HG03432 (cell line): Measurements from ENCODE around the gene RMDN3.

Experiments
- ATAC-seq: cut with Tn5 transposase; IDR thresholded peaks from one replicate; pipeline ENCODE4 v1.9.1; 2021; ENCODE audit warnings: mild to moderate bottlenecking, moderate library complexity; ENCODE audit not compliant: unreplicated experiment

Gene RMDN3

DNA sequence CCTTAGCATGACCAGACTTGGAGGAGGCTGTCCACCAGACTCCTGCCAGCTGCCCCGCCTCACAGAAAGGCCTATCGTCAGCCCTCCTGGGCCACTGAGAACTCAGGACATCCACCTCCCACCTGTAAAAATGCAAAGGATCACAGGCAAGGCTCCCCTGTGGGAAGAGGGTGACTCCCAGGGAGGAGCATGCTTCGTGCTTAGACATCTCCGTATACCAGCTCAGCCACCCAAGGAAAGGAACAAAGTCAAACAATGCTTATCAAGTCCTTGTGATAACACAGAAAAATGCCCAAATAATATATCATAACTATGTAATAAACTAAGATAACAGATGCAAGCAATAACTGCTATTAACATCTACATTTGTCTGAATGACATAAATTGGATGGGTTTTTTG, 4.2 kb downstream of the RMDN3 start:
- ATAC-seq: no peak

DNA sequence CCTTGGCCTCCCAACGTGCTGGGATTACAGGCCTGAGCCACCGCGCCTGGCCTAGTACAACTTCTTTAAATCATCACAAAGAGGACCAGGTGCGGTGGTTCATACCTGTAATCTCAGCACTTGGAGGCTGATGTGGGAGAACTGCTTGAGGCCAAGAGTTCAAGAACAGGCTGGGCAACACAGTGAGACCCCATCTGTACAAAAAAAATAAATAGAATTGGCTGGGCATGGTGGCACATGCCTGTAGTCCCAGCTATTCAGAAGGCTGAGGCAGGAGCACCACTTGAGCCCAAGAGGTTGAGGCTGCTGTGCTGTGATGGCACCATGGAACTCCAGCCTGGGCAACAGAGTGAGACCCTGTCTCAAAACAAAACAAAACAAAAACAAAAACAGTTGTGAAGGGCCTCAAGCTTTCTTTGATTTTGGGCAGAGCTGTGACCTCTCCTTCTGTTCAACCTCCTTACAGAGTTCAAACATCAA, 5.9 kb downstream of the RMDN3 start:
- no peak for ATAC-seq

- no peak for ATAC-seq
Measured at GRCh38 chr15:40747685-40748631, 7.1 kb downstream of the RMDN3 start.

- no peak for ATAC-seq
Measured at GRCh38 chr15:40746916-40747418, 8.1 kb downstream of the RMDN3 start.

DNA sequence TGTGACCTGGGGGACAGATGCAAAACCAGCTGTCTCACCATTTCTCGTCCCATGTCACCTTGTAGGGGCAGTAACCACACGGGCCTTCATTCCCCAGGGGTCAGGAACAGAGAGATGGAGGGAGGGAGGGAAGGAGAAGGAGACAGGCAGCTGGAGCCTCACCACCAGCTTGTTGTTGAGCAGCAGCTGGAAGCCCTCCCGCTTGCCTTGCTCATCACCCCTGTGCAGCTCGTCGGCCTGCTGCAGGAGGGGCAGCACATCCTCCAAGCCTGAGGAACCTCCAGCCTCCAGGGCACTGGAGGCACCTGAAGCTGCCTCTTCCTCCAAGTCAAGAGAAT, 10.3 kb downstream of the RMDN3 start:
- ATAC-seq: no peak

DNA sequence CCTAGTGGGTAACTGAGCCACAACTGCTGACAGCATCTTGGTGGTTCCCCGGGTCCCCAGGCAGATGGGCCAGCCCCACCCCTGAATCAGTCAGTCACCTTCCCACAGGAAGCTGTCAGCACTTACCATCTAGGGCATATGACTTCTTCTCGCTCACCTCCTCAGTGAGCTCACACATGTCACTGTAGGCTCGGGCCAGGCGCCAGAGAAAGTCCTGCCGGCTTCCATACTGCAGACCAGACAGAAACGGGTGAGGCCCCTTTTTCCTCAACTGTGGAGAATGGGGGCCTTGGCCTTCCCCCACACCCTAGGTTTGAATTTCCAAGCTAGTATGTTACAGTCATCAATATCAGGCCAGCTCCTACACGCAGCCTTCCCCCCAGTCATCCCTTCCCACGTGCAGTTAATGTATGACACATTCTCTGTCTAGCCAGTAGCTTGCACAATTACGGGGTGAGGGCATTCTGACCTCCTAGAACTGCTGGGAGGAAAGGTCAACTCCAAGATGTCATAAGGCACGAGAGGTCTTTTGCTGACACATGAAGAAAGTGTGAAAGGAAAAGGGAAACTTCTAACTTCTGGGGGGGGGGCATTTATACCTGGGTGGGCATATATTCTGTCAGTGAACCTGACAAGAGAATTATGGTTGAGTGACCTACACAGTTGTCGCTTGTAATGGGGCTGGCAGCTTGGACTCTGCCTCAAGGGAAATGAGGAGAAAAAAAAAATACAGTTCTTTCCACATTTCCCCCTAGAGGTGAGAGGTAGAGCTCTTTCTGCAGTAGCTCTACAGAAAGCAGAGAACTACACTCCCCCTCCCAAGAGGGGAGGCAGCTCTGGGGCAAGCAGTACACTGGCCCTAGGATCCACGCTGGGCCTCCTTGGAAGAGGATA, 10.9 kb downstream of the RMDN3 start:
- no peak for ATAC-seq

- ATAC-seq: no peak
Measured at GRCh38 chr15:40743485-40743901, 11.6 kb downstream of the RMDN3 start.

GRCh38 chr15:40739854-40740253, 15.2 kb downstream of the RMDN3 start:
- ATAC-seq: no peak

DNA sequence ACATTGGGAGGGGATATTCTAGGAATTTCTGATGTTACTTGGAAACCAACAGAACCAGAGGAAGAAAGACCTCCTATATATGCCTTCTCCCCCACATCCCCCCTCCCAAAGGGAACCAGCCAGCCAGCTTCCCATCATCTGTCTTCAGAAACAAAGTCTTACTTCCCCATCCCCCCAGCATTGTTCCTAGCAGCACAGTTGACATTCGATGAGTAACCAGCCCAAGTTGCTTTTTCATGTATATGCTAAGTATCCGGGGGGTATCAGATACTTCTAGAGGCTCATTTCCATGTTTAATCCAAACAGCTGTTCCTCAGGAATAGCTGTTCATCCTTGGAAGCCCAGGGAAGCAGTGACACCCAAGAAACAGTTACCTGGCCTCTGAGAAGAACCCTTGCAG, 16.0 kb downstream of the RMDN3 start:
- no peak for ATAC-seq

DNA sequence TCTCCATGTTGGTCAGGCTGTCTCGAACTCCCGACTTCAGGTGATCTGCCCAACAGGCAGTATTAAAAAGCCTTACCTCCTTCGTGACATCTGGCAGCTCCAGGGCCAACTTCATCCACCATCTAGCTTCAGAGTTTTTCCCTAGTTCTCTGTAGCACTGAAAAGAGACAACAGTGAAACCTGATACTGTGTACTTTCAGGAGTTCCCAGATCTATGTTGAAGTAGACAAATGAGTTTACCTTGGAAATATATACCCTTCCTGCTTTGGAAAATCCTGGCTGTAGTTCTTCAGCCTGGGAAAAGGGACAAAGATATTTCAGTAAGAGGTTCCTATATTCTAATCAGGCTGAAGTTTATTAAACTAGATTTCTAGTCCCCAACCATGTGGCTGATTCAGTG, 18.0 kb downstream of the RMDN3 start:
- ATAC-seq: no peak

- ATAC-seq: no peak
Measured at GRCh38 chr15:40736575-40736974, 18.5 kb downstream of the RMDN3 start.

DNA sequence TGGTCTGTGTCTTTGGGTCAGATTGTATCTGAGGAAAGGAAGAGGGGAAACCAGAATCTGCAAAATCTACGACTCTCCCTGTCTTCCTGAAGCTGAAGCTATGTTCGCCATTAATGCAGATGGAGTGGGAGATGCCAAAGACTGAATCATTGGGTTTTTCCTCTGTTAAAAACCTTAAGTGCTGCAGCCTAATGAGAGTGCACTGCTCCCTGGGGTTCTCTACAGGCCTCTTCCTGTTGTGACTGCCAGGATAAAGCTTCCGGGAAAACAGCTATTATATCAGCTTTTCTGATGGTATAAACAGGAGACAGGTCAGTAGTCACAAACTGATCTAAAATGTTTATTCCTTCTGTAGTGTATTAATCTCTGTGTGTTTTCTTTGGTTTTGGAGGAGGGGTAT, 24.0 kb downstream of the RMDN3 start:
- ATAC-seq: no peak

GRCh38 chr15:40723919-40724318, 31.1 kb downstream of the RMDN3 start:
- no peak for ATAC-seq

- ATAC-seq: no peak
Measured at GRCh38 chr15:40722934-40723333, 32.1 kb downstream of the RMDN3 start.

DNA sequence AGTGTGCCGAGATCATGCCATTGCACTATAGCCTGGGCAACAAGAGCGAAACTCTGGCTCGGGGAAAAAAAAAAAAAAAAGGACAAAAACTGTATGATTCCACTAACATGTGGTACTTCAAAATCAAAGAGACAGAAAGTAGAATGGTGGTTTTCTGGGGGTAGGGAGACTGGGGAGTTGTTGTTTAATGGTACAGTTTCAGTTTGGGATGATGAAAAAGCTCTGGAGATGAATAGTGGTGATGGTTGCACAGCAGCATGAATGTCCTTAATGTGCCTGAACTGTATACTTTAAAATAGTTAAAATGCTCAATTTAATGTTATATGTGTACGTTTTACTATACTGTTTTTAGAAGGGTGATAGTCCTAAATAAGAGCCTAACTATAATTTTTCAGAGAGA, 32.7 kb downstream of the RMDN3 start:
- no peak for ATAC-seq

DNA sequence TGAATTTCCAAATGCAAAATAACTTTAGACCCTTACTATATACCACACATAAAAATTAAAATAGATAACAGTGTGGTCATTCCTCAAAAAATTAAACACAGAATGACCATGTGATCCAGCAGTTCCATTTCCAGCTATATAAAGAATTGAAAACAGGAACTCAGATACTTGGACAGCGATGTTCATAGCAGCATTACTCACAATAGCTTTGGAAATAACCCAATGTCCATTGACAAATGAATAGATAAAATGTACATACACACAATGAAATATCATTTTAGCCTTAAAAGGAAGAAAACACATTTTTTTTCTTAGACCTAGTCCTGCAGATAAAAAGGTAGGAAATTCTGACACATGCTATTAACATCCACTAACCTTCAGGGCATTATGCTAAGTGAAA, 33.4 kb downstream of the RMDN3 start:
- no peak for ATAC-seq

GRCh38 chr15:40716165-40716564, 38.9 kb downstream of the RMDN3 start:
- ATAC-seq: no peak

GRCh38 chr15:40714144-40714543, 40.9 kb downstream of the RMDN3 start:
- ATAC-seq: no peak

GRCh38 chr15:40706121-40706520, 48.9 kb downstream of the RMDN3 start:
- no peak for ATAC-seq

DNA sequence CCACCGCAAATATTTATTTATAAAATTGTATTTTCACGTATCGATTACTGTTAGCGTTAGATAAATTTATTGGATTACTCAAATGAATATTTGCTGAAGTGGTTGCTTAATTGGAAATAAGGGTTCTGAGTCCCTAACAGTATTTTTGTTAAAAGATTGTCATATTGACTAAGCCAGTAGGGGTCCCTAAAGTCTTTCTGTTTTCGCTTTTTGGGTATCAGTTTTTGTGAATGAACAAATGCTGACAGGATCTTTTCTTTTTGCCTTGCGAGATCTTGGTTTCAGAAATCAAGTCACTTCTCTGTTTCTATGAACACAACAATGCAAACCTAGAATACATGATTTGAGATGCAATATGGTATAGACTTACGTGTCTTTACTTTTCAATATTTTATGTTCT, 53.0 kb downstream of the RMDN3 start:
- no peak for ATAC-seq

- ATAC-seq: no peak
Measured at GRCh38 chr15:40697916-40698315, 57.1 kb downstream of the RMDN3 start.

GRCh38 chr15:40696228-40696627, 58.8 kb downstream of the RMDN3 start:
- no peak for ATAC-seq
